HCT116 (cell line): ENCODE results near the gene PLCB1. TPM values are rescaled to one million over a fixed set of nuclear protein-coding genes. Genes with fewer than 3 reads are reported as not detected.
A peak's percentile ranks its signal among the peaks of the same experiment; 100 is the strongest.

Source experiments
- ATAC-seq: fragments of 200-7000 bp; cut with Tn5 transposase; 2 replicates; pipeline ENCODE4 v1.9.1; 2020; ENCODE audit warnings: mild to moderate bottlenecking, moderate library complexity
- BruUV-seq: library from RNA; stranded (reverse); fragments of 400-500 nt; replicated peaks from 2 replicates; lab custom pipeline; 2021; lab: Mats Ljungman, UMichigan
- CTCF ChIA-PET: fragments of 300-600 bp; sonication (Branson Sonifier 250); formaldehyde crosslinking; loops from one replicate; lab custom pipeline; 2021; ENCODE audit warnings: antibody characterized with exemption; lab: Charles Lee
- POLR2A ChIA-PET: fragments of 300-600, 350-600 bp; sonication (Branson Sonifier 250); formaldehyde crosslinking; loops from one replicate; lab custom pipeline; 2021; ENCODE audit warnings: antibody characterized with exemption; lab: Charles Lee
- RAD21 ChIA-PET, 2 experiments: fragments of 300-600 bp; sonication (Branson Sonifier 250); formaldehyde crosslinking; loops; one replicate each; lab custom pipeline; 2023; ENCODE audit warnings: low total read pairs in 2 of 2; ENCODE audit not compliant: uncharacterized antibody in 2 of 2, unreplicated experiment in 2 of 2, low non-redundant PET in 1 of 2; lab: Charles Lee
- DNase-seq: peaks from one replicate; pipeline ENCODE4 v3.0.0-alpha.2; 2010; ENCODE audit warnings: low read depth, low spot score
- H2AFZ ChIP-seq: fragments of 200-600 bp; shearing (Covaris generic), sonication (generic); 2 replicates; pipeline ENCODE4 v1.6.1; 2017; ENCODE audit warnings: low read depth, mixed run types, mixed read lengths, antibody characterized with exemption, low read length; ENCODE audit not compliant: poor library complexity, severe bottlenecking
- H3K27ac ChIP-seq: 2 replicates; pipeline ENCODE4 v1.5.1; 2012; ENCODE audit warnings: low read depth, low read length
- H3K27me3 ChIP-seq: fragments of 200-600 bp; sonication (generic); 2 replicates; pipeline ENCODE4 v1.6.1; 2016; ENCODE audit warnings: mixed run types, low read length, mixed read lengths; ENCODE audit not compliant: insufficient read depth
- H3K36me3 ChIP-seq, 2 experiments: fragments of 200-500 bp in 1 of 2; fragments of 200-600 bp in 1 of 2; sonication (Bioruptor generic) in 1 of 2; sonication (generic) in 1 of 2; 2 replicates each; pipeline versions ENCODE4 v1.5.1 to v1.6.1; 2014 to 2016; ENCODE audit warnings: low read length in 2 of 2, inconsistent platforms in 1 of 2, mixed read lengths in 1 of 2, mixed run types in 1 of 2; ENCODE audit not compliant: insufficient read depth in 2 of 2, control insufficient read depth in 1 of 2
- H3K4me1 ChIP-seq, 2 experiments: fragments of 200-600 bp in 1 of 2; sonication (generic) in 1 of 2; 2 replicates each; pipeline versions ENCODE4 v1.5.1 to v1.6.1; 2012 to 2017; ENCODE audit warnings: low read length in 2 of 2, inconsistent platforms in 1 of 2, mild to moderate bottlenecking in 1 of 2, mixed read lengths in 1 of 2, mixed run types in 1 of 2, moderate library complexity in 1 of 2; ENCODE audit not compliant: insufficient read depth in 2 of 2, control insufficient read depth in 1 of 2
- H3K4me2 ChIP-seq: fragments of 200-600 bp; sonication (generic); 2 replicates; pipeline ENCODE4 v1.6.1; 2017; ENCODE audit warnings: mixed run types, low read length, mixed read lengths
- H3K4me3 ChIP-seq, 2 experiments: fragments of 200-600 bp in 1 of 2; sonication (generic) in 1 of 2; replicated peaks in 1 of 2; 2 replicates each; pipeline ENCODE4 v1.5.1; 2011 to 2016; ENCODE audit warnings: low read length in 2 of 2, control low read depth in 1 of 2, low read depth in 1 of 2, mild to moderate bottlenecking in 1 of 2, mixed read lengths in 1 of 2, mixed run types in 1 of 2
- H3K79me2 ChIP-seq: fragments of 200-600 bp; sonication (generic); 2 replicates; pipeline ENCODE4 v1.6.1; 2017; ENCODE audit warnings: mild to moderate bottlenecking, mixed run types, low read length, moderate library complexity, mixed read lengths; ENCODE audit not compliant: insufficient read depth
- H3K9ac ChIP-seq: fragments of 200-600 bp; sonication (generic); 2 replicates; pipeline ENCODE4 v1.6.1; 2016; ENCODE audit warnings: low read length, mixed read lengths
- H3K9me2 ChIP-seq: fragments of 200-600 bp; sonication (generic), shearing (Covaris generic); 2 replicates; pipeline ENCODE4 v1.6.1; 2017; ENCODE audit warnings: mixed run types, mild to moderate bottlenecking, moderate library complexity; ENCODE audit not compliant: insufficient read depth
- H3K9me3 ChIP-seq, 2 experiments: fragments of 200-500 bp in 1 of 2; fragments of 200-600 bp in 1 of 2; sonication (Bioruptor generic) in 1 of 2; sonication (generic) in 1 of 2; 2 replicates each; pipeline ENCODE4 v1.6.1; 2014 to 2017; ENCODE audit warnings: low read length in 2 of 2, mixed read lengths in 2 of 2, inconsistent platforms in 1 of 2, low read depth in 1 of 2, mild to moderate bottlenecking in 1 of 2, mixed run types in 1 of 2, moderate library complexity in 1 of 2; ENCODE audit not compliant: control insufficient read depth in 1 of 2, insufficient read depth in 1 of 2
- H4K20me1 ChIP-seq: fragments of 200-600 bp; sonication (generic), shearing (Covaris generic); 2 replicates; pipeline ENCODE4 v1.6.1; 2017; ENCODE audit warnings: mixed run types, mild to moderate bottlenecking, moderate library complexity; ENCODE audit not compliant: insufficient read depth
- REST ChIP-seq: IDR thresholded peaks from 2 replicates; pipeline ENCODE4 v1.6.1; 2012; ENCODE audit warnings: low read depth
- intact Hi-C: fragments of 100-400 bp; cut with micrococcal nuclease; formaldehyde crosslinking; loops from 2 replicates; pipeline ENCODE4 v1.10.0; 2022
- total RNA-seq: library from RNA; stranded (reverse); gene quantifications from one replicate; pipeline ENCODE4 v1.2.1, GENCODE V29; 2021; ENCODE audit not compliant: unreplicated experiment

The PLCB1 gene
- total RNA-seq, 1 experiment from 2014 or later = 15.8 TPM

GRCh38 chr20:8115436-8115835, 16.6 kb upstream of the PLCB1 start:
- no peak overlapping the region for H2AFZ ChIP-seq

More at GRCh38 chr20:8115436-8115835, 16.6 kb upstream of the PLCB1 start:
- Histone ChIP-seq H3K4me3 (peak overlapping the region in 1 of 2 experiments; percentile 58; a peak in 2 of 4 replicates), H3K9ac (peak overlapping the region; percentile 46; the same call in 1 of the 2 replicates), H3K4me2 (peak overlapping the region; percentile 80), H4K20me1 (no peaks in the 10 kb centered on the region), H3K9me2 (no peaks in the 10 kb centered on the region), H3K27ac (no peak overlapping the region), H3K36me3 (no peaks in the 10 kb centered on the region), H3K79me2 (no peaks in the 10 kb centered on the region), H3K9me3 (no peaks in the 10 kb centered on the region), H3K4me1 (peaks cover 4 to 8% of the 10 kb centered on the region in 2 experiments; a peak in 3 of 4 replicates), H3K27me3 (no peaks in the 10 kb centered on the region)
- ATAC-seq (no peak), DNase-seq (no peak)
- intact Hi-C loops = no loop called here
- ChIA-PET RAD21 (no interaction called here), POLR2A (interaction anchor here (1.2 kb wide), 1 partner anchor 12 kb away, joined by 3 read pairs; no protein-coding TSS in a partner anchor), CTCF (no interaction called here)
- no TSS peak for BruUV-seq
- TF ChIP-seq REST = no peak
